Embryonic facial prominence (tissue), 1 donor: Measurements from ENCODE around the gene CPS1.
A peak's percentile ranks its signal among the peaks of the same experiment; 100 is the strongest.

Experiments
- DNase-seq: peaks from one replicate; pipeline ENCODE4 v3.0.0-alpha.2; 2016; ENCODE audit errors: extremely low spot score

CPS1 gene

DNA sequence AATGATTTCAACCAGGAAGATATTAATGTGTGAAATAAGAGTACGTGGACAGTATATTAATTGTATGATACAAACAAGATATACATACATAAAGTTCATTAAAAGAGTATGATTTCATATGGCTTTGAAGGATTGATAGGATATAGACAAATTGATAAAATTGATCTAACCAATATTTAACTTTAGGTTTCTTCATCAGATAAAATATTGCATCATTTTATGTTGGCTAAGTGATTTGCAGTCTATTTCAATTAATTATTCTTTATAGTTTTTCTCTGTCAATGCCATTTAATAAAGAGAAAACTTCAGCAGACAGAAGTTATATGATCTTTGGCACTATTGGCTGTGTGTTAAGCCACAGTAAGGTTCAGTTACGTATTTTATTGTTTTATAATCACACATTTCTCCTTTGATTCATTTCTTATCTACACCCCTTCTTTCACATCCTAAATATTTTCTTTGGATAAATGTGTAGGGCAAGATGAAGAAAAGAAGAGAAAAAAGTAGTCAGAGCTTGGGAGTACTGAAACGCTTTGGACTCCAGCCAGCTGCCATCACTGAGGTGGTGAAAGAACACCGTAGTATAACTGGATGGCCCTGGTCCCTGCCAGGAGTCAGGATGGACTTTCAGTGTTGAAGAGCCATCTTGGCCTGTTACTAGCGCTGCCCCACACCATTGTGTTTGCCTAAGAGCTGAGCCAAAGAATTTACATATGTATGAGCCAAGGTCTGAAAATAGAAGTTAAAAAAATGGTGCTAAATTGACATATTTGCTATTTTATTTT is 9.8 kb upstream of the CPS1 start:
- DNase-seq: no peak

- DNase-seq: no peak
These were observed 8.4 kb upstream of the CPS1 start for GRCh38 chr2:210548031-210548430.

- no peak for DNase-seq
These were observed 7.5 kb upstream of the CPS1 start for GRCh38 chr2:210548878-210549384.

DNA sequence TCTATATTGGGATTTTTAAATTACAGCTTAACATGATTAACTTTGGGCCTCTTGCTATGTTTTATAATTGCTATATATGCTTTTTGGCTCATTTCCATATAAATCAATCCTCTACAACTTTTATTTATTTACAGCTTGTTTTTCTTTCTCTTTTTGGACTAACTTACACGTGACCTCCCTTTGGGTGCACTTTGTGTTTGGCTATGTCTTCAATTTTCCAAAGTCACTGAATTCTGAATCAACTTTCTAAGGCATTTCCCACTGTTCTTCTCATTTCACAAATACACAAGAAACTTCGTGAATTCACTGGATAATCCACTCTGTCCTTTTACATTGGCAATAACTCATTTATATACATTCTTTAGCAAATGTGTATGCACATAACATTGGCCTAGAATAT is 5.4 kb upstream of the CPS1 start:
- no peak for DNase-seq

- no peak for DNase-seq
These were observed 3.0 kb upstream of the CPS1 start for GRCh38 chr2:210553373-210553772.

GRCh38 chr2:210555555-210555954 is 844 bp upstream of the CPS1 start:
- no peak for DNase-seq

- no peak for DNase-seq
These were observed 1.3 kb downstream of the CPS1 start for GRCh38 chr2:210557721-210558120.

- DNase-seq: no peak
These were observed 2.3 kb downstream of the CPS1 start for GRCh38 chr2:210558708-210559107.

GRCh38 chr2:210559182-210559581 is 2.8 kb downstream of the CPS1 start:
- no peak for DNase-seq

DNA sequence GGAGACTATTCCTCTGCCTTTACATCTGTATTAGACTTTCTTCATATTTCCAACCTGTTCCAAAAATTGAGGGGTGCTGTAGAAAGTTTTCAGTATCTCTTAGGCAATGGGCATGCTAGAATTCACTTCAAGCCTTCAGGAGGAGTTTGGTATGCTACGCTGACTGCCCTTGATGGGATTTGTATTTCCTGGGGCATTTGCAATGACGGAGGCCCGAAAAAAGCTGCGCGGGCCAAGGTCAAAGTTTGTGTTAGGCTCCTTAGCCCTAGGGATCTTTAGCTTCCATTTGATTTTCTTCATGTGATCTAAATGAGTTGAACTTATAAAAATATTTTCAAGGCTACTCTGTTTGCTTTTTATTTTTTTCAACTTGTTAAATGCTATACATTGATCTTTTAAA is 5.1 kb downstream of the CPS1 start:
- DNase-seq: no peak

DNA sequence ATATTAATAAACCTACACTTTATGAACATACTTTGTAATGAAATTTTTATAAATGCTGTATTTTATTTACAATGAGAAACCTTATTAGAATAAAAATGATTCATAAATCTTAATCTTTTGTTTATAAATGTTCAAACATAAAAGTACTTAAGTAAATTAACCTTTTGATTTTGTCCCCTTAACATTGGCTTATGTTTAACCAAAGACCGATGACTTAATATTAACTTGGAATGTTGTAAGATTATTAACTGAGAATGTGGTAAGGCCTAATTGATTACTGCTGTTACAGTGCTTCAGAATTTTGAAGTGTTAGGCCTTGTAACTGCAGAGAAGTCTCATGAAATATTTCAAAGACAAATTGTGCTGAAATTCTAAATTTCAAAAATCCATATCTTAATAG is 5.7 kb downstream of the CPS1 start:
- DNase-seq: no peak

DNA sequence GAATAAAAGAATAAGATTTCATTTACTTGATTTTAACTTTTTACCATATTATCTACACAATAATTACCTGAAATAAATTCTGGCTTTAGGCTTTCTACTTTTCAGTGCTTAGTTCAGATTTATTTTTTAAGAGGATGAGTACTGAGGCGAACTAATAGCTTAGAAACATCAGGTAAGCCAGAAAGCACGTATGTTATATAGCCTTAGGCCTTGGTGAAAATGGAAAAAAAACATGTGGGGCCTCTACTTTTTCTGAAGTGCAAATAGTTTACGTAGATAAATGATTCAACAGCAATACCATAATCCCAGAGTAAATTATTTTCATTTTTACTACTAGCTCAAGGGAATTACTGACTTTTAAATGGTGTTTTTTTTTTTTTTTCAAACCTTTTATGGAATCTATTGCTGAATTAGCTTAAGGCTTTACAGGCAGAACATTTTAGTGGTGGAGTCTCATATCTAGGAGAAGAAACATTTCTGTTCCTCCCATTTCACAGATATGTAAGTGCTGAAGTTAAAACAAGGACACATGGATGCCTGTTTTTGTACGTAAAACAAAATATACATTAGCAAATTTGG is 6.2 kb downstream of the CPS1 start:
- DNase-seq: no peak

DNA sequence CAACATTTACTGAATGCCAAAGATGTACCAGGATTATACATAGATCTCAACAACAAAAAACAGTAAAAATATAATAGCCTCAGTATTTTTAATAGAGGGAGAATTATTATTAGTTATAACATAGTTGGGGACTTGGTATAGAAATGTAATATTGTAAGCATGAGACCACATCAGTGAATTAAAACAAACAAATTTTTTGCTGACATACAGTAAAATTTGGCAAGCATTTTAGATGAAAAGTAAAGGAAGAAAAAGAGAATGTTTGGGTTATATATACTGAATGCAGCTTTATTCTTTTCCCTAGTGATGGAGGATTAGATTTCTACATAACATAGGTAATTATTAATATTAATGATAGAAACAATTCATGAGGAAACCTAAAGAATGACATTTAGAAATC is 10.9 kb downstream of the CPS1 start:
- DNase-seq: no peak

- DNase-seq: no peak
These were observed 11.7 kb downstream of the CPS1 start for GRCh38 chr2:210568108-210568507.

DNA sequence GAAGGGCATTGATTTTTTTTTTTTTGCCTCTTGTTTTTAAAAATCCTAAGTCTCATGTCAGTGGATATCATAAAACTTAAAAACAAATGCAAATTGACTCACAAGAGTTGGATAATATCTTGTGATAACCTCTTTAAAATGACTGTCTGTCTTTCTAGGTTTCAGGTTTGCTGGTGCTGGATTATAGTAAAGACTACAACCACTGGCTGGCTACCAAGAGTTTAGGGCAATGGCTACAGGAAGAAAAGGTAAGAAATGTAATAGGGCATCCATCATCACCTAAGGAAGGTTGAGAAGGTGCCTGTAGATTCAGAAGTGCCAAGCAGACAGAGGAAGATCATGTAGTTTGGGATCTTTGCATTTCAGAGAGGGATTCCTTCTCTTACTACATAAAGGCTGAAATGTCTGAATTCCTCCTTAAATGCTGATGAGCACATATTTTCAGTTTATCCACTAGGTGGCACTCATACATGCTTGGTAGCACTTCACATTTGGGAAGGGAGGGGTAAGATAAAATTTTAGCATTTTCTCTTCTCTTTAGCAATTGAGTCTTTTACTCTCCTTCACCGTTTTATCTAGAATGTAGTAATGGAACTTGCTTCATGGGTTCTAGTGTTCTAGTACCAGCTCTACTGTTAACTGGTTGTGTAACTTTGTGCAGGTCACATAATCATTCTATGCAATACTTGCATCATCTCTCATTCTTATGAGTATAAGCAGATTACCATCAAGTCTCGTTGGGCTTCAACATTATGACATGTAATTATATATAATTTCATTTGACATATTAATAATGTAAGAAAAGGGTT is 21.1 kb downstream of the CPS1 start:
- DNase-seq: peak; percentile 11

GRCh38 chr2:210584834-210585233 is 28.4 kb downstream of the CPS1 start:
- no peak for DNase-seq

DNA sequence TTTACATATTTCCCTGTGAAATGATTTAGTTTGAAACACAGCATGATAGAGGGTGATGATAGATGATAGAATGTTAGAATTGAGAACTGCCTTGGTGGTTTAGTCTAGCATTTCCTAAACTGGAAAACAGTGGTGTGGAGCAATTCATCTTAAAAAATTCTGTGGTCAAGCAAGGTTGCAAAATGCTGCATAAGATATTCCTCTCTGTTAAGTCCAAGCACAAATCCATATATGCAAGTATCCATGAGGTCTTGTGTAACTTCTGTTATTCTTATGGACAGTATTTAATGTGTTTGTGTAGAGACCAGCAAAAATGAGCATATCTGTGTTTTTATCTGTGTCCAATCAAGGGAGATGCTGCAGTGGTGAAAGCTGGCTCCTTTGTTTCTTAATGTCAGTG is 30.0 kb downstream of the CPS1 start:
- no peak for DNase-seq

- DNase-seq: no peak
These were observed 35.3 kb downstream of the CPS1 start for GRCh38 chr2:210591663-210592062.

GRCh38 chr2:210592726-210593125 is 36.3 kb downstream of the CPS1 start:
- no peak for DNase-seq

- no peak for DNase-seq
These were observed 36.8 kb downstream of the CPS1 start for GRCh38 chr2:210593166-210593565.

GRCh38 chr2:210598219-210598618 is 41.8 kb downstream of the CPS1 start:
- no peak for DNase-seq

GRCh38 chr2:210599476-210599875 is 43.1 kb downstream of the CPS1 start:
- DNase-seq: no peak

- DNase-seq: no peak
These were observed 48.3 kb downstream of the CPS1 start for GRCh38 chr2:210604666-210605065.
